ENCODE data around the gene FMN1. TPM values are rescaled to one million over a fixed set of nuclear protein-coding genes. Genes with fewer than 3 reads are reported as not detected.

Gene FMN1
- total and polyA plus RNA-seq, 10 of the 15 experiments (the other 5 are each of a cell fraction or from before 2014, with no cell fraction given): 0.05 to 0.16 (median 0.08) TPM; not detected in 4

GRCh38 chr15:32942401-32942841 is 252.1 kb downstream of the FMN1 start (continued):
- no peak for TF ChIP-seq TAF1 (IDR thresholded peaks at IDR 0.05; ENCODE audit: borderline replicate concordance, low read depth, low read length)

- BruUV-seq (replicated peaks): no TSS peak
- H3K27me3 ChIP-seq (replicated peaks in 1 of 2; ENCODE audit: control insufficient read depth in 2 of 2, insufficient read depth in 2 of 2, low read length in 1 of 2): no peaks in the 10 kb centered on the region; a peak in 1 of 4 replicates
- H3K9ac ChIP-seq (ENCODE audit: control insufficient read depth, insufficient read depth, low read length): no peak overlapping the region
- in situ Hi-C loops (cut with MboI): no loop called here
- H3K36me3 ChIP-seq (ENCODE audit: control insufficient read depth in 2 of 2, insufficient read depth in 2 of 2, low read length in 1 of 2): no peaks in the 10 kb centered on the region
- no peak for FAIRE-seq
- intact Hi-C loops (cut with micrococcal nuclease; ENCODE audit: unreplicated experiment): no loop called here
- TF ChIP-seq PKNOX1 (IDR thresholded peaks at IDR 0.05) (no peak), CEBPZ (IDR thresholded peaks at IDR 0.05; ENCODE audit: low read depth, low read length) (no peak), ZBTB33 (IDR thresholded peaks at IDR 0.05) (no peak), PBX3 (IDR thresholded peaks at IDR 0.05; ENCODE audit: insufficient replicate concordance, low read depth, low read length) (no peak)
- no peak overlapping the region for H3K4me3 ChIP-seq
- H3K79me2 ChIP-seq (ENCODE audit: control insufficient read depth, insufficient read depth, low read length): no peaks in the 10 kb centered on the region
- SMC1A ChIA-PET (ENCODE audit: uncharacterized antibody, unreplicated experiment): interaction anchor here (1.0 to 3.4 kb wide), 2 partner anchors 11 to 98 kb away, joined by 3 to 21 read pairs; no protein-coding TSS in a partner anchor
- no peak for DNase-seq (ENCODE audit: low read depth, low spot score)
- no peak overlapping the region for H2AFZ ChIP-seq (ENCODE audit: control insufficient read depth, low read depth, low read length)
- ATAC-seq: no peak
- no peaks in the 10 kb centered on the region for H3K9me3 ChIP-seq (replicated peaks; ENCODE audit: control insufficient read depth, insufficient read depth, low read length)
- RAD21 ChIA-PET (ENCODE audit: unreplicated experiment): no interaction called here
- no peak overlapping the region for H3K4me2 ChIP-seq (ENCODE audit: control insufficient read depth, insufficient read depth)
- CTCF ChIA-PET: interaction anchor here (1.0 to 2.9 kb wide), 6 partner anchors 15 to 291 kb away, joined by 3 to 24 read pairs (median 3); no protein-coding TSS in a partner anchor
- no peak overlapping the region for H3K27ac ChIP-seq (ENCODE audit: control insufficient read depth, insufficient read depth)
- POLR2A ChIA-PET: no interaction called here
- 53% methylated on average over 6 of the region's 6 CpGs for WGBS (ENCODE audit: insufficient coverage, insufficient replicate concordance, low lambda C conversion rate, missing lambda C conversion rate)
- no peaks in the 10 kb centered on the region for H3K4me1 ChIP-seq (ENCODE audit: control insufficient read depth, insufficient read depth, low read length)
- no peaks in the 10 kb centered on the region for H4K20me1 ChIP-seq (ENCODE audit: control insufficient read depth, insufficient read depth)
Observed at GRCh38 chr15:32941823-32942222, 252.7 kb downstream of the FMN1 start.

Measured in GM12878 (cell line).